Renal cortex interstitium (tissue), 3 donors: Measurements from ENCODE around the gene KXD1. TPM values are rescaled to one million over a fixed set of nuclear protein-coding genes. Genes with fewer than 3 reads are reported as not detected.

ENCODE experiments used
- polyA plus RNA-seq, 3 donors: library from polyadenylated mRNA; unstranded; fragments of 120-200 nt; gene quantifications; one replicate each; pipeline ENCODE4 v1.2.1, GENCODE V29; 2013; ENCODE audit not compliant: insufficient read length in 3 of 3

KXD1 gene
- polyA plus RNA-seq, 3 donors, result 48.0 to 67.6 (median 64.9) TPM

Other genes starting within 250 kb of the KXD1 start
- gene LSM4, start 234.8 kb upstream of the KXD1 start, polyA plus RNA-seq, result 100 to 1,000 TPM in 2 of 3 donors, 10 to 100 TPM in 1; 84.2 to 120 (median 108) TPM
- gene PGPEP1, start 217.3 kb upstream of the KXD1 start, polyA plus RNA-seq, result 10 to 100 TPM; 20.9 to 35.3 (median 22.0) TPM
- gene GDF15, start 171.7 kb upstream of the KXD1 start, polyA plus RNA-seq, result 10 to 100 TPM in 1 of 3 donors, 1 to 10 TPM in 2; 2.2 to 10.4 (median 2.9) TPM
- gene LRRC25, start 160.2 kb upstream of the KXD1 start, polyA plus RNA-seq, result 1 to 10 TPM in 1 of 3 donors, under 1 TPM in 2; 0.75 to 1.6 (median 0.88) TPM
- 100 to 1,000 TPM in 2 of 3 donors, 10 to 100 TPM in 1; 52.4 to 115 (median 104) TPM for gene SSBP4, start 138.5 kb upstream of the KXD1 start, polyA plus RNA-seq
- gene ISYNA1, start 119.7 kb upstream of the KXD1 start, polyA plus RNA-seq, result 100 to 1,000 TPM; 104 to 133 (median 123) TPM
- gene ELL, start 35.8 kb upstream of the KXD1 start, polyA plus RNA-seq, result 10 to 100 TPM in 2 of 3 donors, 1 to 10 TPM in 1; 8.4 to 13.3 (median 10.6) TPM
- 100 to 1,000 TPM; 133 to 212 (median 182) TPM for gene FKBP8, start 14.3 kb upstream of the KXD1 start, polyA plus RNA-seq
- 100 to 1,000 TPM; 782 to 892 (median 838) TPM for gene UBA52, start 14.0 kb downstream of the KXD1 start, polyA plus RNA-seq
- 10 to 100 TPM; 19.9 to 47.1 (median 43.4) TPM for gene REX1BD, start 30.9 kb downstream of the KXD1 start, polyA plus RNA-seq
- gene CRLF1, start 48.9 kb downstream of the KXD1 start, polyA plus RNA-seq, result 1 to 10 TPM; 2.6 to 5.8 (median 4.7) TPM
- gene TMEM59L, start 55.0 kb downstream of the KXD1 start, polyA plus RNA-seq, result 1 to 10 TPM; 1.6 to 3.9 (median 2.9) TPM
- gene KLHL26, start 79.2 kb downstream of the KXD1 start, polyA plus RNA-seq, result 10 to 100 TPM in 1 of 3 donors, 1 to 10 TPM in 2; 4.7 to 11.4 (median 8.2) TPM
- gene CRTC1, start 125.8 kb downstream of the KXD1 start, polyA plus RNA-seq, result 10 to 100 TPM; 15.4 to 27.1 (median 22.7) TPM
- under 1 TPM; 0.13 to 0.76 (median 0.14) TPM for gene COMP, start 233.4 kb downstream of the KXD1 start, polyA plus RNA-seq